Measurements from ENCODE around the gene WFDC5. TPM values are rescaled to one million over a fixed set of nuclear protein-coding genes. Genes with fewer than 3 reads are reported as not detected.

WFDC5 gene
- total and polyA plus RNA-seq, 2 experiments from 2014 or later: not detected

DNA sequence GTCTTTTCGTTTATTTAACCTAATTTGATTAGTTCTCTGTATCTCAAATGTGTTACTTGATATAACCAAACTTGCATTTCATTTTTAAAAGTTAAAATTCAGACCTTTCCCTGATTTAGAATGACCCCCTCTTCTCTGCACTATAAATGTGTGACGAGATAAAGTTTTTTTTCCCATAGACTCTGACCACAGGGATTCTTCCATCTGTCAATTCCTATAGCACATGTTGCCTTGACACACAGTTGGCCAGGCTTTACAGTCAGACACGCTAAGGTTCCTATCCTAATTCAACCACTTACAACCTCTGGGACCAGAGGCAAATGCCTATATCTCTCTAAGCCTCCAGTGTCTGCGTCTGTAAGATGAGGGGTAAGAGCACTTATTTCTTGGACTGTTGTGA lies 54.7 kb downstream of the WFDC5 start:
- Mint-ChIP-seq H3K27ac (no peak overlapping the region), H3K27me3 (ENCODE audit: insufficient read depth, low read depth, poor library complexity) (no peaks in the 10 kb centered on the region), H3K9me3 (no peaks in the 10 kb centered on the region), H3K4me3 (no peak overlapping the region), H3K36me3 (ENCODE audit: low read depth) (peaks cover 10% of the 10 kb centered on the region; the same call in 2 of the 3 replicates), H3K4me1 (peaks cover 4% of the 10 kb centered on the region; the same call in 2 of the 3 replicates)
- ATAC-seq: no peak
- TF ChIP-seq NANOG (IDR thresholded peaks at IDR 0.05; ENCODE audit: borderline replicate concordance) (no peak), ZNF331 (CRISPR knock-in tag; IDR thresholded peaks at IDR 0.05; ENCODE audit: low read depth) (no peak), EZH2phosphoT487 (IDR thresholded peaks at IDR 0.05; ENCODE audit: unreplicated experiment) (no peak), JUNB (IDR thresholded peaks at IDR 0.05; ENCODE audit: unreplicated experiment) (no peak), POLR2AphosphoS5 (IDR thresholded peaks at IDR 0.05; ENCODE audit: low read depth) (no peak), EZH2 (IDR thresholded peaks at IDR 0.05; ENCODE audit: low read depth, unreplicated experiment) (no peak)
- TF ChIP-seq, protein P1, sequence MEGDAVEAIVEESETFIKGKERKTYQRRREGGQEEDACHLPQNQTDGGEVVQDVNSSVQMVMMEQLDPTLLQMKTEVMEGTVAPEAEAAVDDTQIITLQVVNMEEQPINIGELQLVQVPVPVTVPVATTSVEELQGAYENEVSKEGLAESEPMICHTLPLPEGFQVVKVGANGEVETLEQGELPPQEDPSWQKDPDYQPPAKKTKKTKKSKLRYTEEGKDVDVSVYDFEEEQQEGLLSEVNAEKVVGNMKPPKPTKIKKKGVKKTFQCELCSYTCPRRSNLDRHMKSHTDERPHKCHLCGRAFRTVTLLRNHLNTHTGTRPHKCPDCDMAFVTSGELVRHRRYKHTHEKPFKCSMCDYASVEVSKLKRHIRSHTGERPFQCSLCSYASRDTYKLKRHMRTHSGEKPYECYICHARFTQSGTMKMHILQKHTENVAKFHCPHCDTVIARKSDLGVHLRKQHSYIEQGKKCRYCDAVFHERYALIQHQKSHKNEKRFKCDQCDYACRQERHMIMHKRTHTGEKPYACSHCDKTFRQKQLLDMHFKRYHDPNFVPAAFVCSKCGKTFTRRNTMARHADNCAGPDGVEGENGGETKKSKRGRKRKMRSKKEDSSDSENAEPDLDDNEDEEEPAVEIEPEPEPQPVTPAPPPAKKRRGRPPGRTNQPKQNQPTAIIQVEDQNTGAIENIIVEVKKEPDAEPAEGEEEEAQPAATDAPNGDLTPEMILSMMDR (conservative IDR thresholded peaks at IDR 0.05; ENCODE audit: low read depth in 2 of 2): no peak
- TF ChIP-seq, protein P2, sequence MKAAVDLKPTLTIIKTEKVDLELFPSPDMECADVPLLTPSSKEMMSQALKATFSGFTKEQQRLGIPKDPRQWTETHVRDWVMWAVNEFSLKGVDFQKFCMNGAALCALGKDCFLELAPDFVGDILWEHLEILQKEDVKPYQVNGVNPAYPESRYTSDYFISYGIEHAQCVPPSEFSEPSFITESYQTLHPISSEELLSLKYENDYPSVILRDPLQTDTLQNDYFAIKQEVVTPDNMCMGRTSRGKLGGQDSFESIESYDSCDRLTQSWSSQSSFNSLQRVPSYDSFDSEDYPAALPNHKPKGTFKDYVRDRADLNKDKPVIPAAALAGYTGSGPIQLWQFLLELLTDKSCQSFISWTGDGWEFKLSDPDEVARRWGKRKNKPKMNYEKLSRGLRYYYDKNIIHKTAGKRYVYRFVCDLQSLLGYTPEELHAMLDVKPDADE (IDR thresholded peaks at IDR 0.05): no peak
- TF ChIP-seq, protein P3, sequence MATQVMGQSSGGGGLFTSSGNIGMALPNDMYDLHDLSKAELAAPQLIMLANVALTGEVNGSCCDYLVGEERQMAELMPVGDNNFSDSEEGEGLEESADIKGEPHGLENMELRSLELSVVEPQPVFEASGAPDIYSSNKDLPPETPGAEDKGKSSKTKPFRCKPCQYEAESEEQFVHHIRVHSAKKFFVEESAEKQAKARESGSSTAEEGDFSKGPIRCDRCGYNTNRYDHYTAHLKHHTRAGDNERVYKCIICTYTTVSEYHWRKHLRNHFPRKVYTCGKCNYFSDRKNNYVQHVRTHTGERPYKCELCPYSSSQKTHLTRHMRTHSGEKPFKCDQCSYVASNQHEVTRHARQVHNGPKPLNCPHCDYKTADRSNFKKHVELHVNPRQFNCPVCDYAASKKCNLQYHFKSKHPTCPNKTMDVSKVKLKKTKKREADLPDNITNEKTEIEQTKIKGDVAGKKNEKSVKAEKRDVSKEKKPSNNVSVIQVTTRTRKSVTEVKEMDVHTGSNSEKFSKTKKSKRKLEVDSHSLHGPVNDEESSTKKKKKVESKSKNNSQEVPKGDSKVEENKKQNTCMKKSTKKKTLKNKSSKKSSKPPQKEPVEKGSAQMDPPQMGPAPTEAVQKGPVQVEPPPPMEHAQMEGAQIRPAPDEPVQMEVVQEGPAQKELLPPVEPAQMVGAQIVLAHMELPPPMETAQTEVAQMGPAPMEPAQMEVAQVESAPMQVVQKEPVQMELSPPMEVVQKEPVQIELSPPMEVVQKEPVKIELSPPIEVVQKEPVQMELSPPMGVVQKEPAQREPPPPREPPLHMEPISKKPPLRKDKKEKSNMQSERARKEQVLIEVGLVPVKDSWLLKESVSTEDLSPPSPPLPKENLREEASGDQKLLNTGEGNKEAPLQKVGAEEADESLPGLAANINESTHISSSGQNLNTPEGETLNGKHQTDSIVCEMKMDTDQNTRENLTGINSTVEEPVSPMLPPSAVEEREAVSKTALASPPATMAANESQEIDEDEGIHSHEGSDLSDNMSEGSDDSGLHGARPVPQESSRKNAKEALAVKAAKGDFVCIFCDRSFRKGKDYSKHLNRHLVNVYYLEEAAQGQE (IDR thresholded peaks at IDR 0.05; ENCODE audit: unreplicated experiment): no peak
- no peaks in the 10 kb centered on the region for H3K27me3 ChIP-seq (ENCODE audit: insufficient read depth)
- H4K20me1 ChIP-seq (replicated peaks; ENCODE audit: insufficient read depth): no peaks in the 10 kb centered on the region; the same call in 1 of the 2 replicates
- no peaks in the 10 kb centered on the region for H3K36me3 ChIP-seq (ENCODE audit: insufficient read depth)
- H3K27ac ChIP-seq (ENCODE audit: low read depth): no peak overlapping the region
- H3K4me1 ChIP-seq (ENCODE audit: insufficient read depth): no peaks in the 10 kb centered on the region
- no peaks in the 10 kb centered on the region for H3K9me2 ChIP-seq (ENCODE audit: insufficient read depth)
- peaks cover 8% of the 10 kb centered on the region; the same call in 1 of the 2 replicates for H3K79me2 ChIP-seq (replicated peaks; ENCODE audit: insufficient read depth)
- no peak for DNase-seq (ENCODE audit: low spot score)
- no peak overlapping the region for H3K4me2 ChIP-seq
- no peak overlapping the region for H3K4me3 ChIP-seq
- H2AFZ ChIP-seq: no peak overlapping the region
- no peaks in the 10 kb centered on the region for H3F3A ChIP-seq (replicated peaks; ENCODE audit: low read depth)

Other genes starting within 250 kb of the WFDC5 start
- gene YWHAB, start 229.5 kb downstream of the WFDC5 start, total RNA-seq (2014; rRNA removed; shearing (Covaris generic)): 120 and 121 TPM in 2 replicates
- gene YWHAB, start 229.5 kb downstream of the WFDC5 start, polyA plus RNA-seq (2016; fragmentation: Nextera tagmentation; extraction: Ambion mirVana): 454 and 519 TPM in 2 replicates
- gene PABPC1L, start 205.1 kb downstream of the WFDC5 start, total RNA-seq (2014; rRNA removed; shearing (Covaris generic)): 44.8 and 49.1 TPM in 2 replicates
- 36.0 and 44.4 TPM in 2 replicates for gene PABPC1L, start 205.1 kb downstream of the WFDC5 start, polyA plus RNA-seq (2016; fragmentation: Nextera tagmentation; extraction: Ambion mirVana)
- 36.5 and 38.7 TPM in 2 replicates for gene TOMM34, start 154.8 kb downstream of the WFDC5 start, total RNA-seq (2014; rRNA removed; shearing (Covaris generic))
- 27.1 and 27.4 TPM in 2 replicates for gene TOMM34, start 154.8 kb downstream of the WFDC5 start, polyA plus RNA-seq (2016; fragmentation: Nextera tagmentation; extraction: Ambion mirVana)
- gene STK4, start 148.7 kb downstream of the WFDC5 start, total RNA-seq (2014; rRNA removed; shearing (Covaris generic)): 34.3 and 37.7 TPM in 2 replicates
- 42.3 and 58.7 TPM in 2 replicates for gene STK4, start 148.7 kb downstream of the WFDC5 start, polyA plus RNA-seq (2016; fragmentation: Nextera tagmentation; extraction: Ambion mirVana)
- gene KCNS1, start 14.0 kb downstream of the WFDC5 start, total RNA-seq (2014; rRNA removed; shearing (Covaris generic)): 0.97 and 3.2 TPM in 2 replicates
- 0.30 and 0.37 TPM in 2 replicates for gene KCNS1, start 14.0 kb downstream of the WFDC5 start, polyA plus RNA-seq (2016; fragmentation: Nextera tagmentation; extraction: Ambion mirVana)
- gene WFDC12, start 9.3 kb upstream of the WFDC5 start, total RNA-seq (2014; rRNA removed; shearing (Covaris generic)): not detected in 2 replicates
- gene WFDC12, start 9.3 kb upstream of the WFDC5 start, polyA plus RNA-seq (2016; fragmentation: Nextera tagmentation; extraction: Ambion mirVana): not detected in 2 replicates
- not detected in 2 replicates for gene PI3, start 59.7 kb upstream of the WFDC5 start, total RNA-seq (2014; rRNA removed; shearing (Covaris generic))
- gene PI3, start 59.7 kb upstream of the WFDC5 start, polyA plus RNA-seq (2016; fragmentation: Nextera tagmentation; extraction: Ambion mirVana): not detected in 2 replicates
- 3.3 and 4.0 TPM in 2 replicates for gene SEMG1, start 91.9 kb upstream of the WFDC5 start, total RNA-seq (2014; rRNA removed; shearing (Covaris generic))
- 4.4 and 5.7 TPM in 2 replicates for gene SEMG1, start 91.9 kb upstream of the WFDC5 start, polyA plus RNA-seq (2016; fragmentation: Nextera tagmentation; extraction: Ambion mirVana)
- gene SEMG2, start 106.2 kb upstream of the WFDC5 start, total RNA-seq (2014; rRNA removed; shearing (Covaris generic)): not detected in 2 replicates
- gene SEMG2, start 106.2 kb upstream of the WFDC5 start, polyA plus RNA-seq (2016; fragmentation: Nextera tagmentation; extraction: Ambion mirVana): not detected in 2 replicates
- not detected in 2 replicates for gene SLPI, start 139.4 kb upstream of the WFDC5 start, total RNA-seq (2014; rRNA removed; shearing (Covaris generic))
- gene SLPI, start 139.4 kb upstream of the WFDC5 start, polyA plus RNA-seq (2016; fragmentation: Nextera tagmentation; extraction: Ambion mirVana): not detected in 2 replicates
- 0.66 and 1.4 TPM in 2 replicates for gene RBPJL, start 191.7 kb upstream of the WFDC5 start, total RNA-seq (2014; rRNA removed; shearing (Covaris generic))
- gene RBPJL, start 191.7 kb upstream of the WFDC5 start, polyA plus RNA-seq (2016; fragmentation: Nextera tagmentation; extraction: Ambion mirVana): 0.42 and 0.44 TPM in 2 replicates
- gene MATN4, start 193.1 kb upstream of the WFDC5 start, total RNA-seq (2014; rRNA removed; shearing (Covaris generic)): 4.2 and 5.1 TPM in 2 replicates
- 3.3 and 4.0 TPM in 2 replicates for gene MATN4, start 193.1 kb upstream of the WFDC5 start, polyA plus RNA-seq (2016; fragmentation: Nextera tagmentation; extraction: Ambion mirVana)
- gene SDC4, start 233.2 kb upstream of the WFDC5 start, total RNA-seq (2014; rRNA removed; shearing (Covaris generic)): 35.4 and 39.9 TPM in 2 replicates
- gene SDC4, start 233.2 kb upstream of the WFDC5 start, polyA plus RNA-seq (2016; fragmentation: Nextera tagmentation; extraction: Ambion mirVana): 28.5 and 29.7 TPM in 2 replicates
- 12.5 and 21.5 TPM in 2 replicates for gene SYS1, start 248.0 kb upstream of the WFDC5 start, total RNA-seq (2014; rRNA removed; shearing (Covaris generic))
- gene SYS1, start 248.0 kb upstream of the WFDC5 start, polyA plus RNA-seq (2016; fragmentation: Nextera tagmentation; extraction: Ambion mirVana): 6.9 and 7.9 TPM in 2 replicates